ENCODE data around the gene CLDN5.

DNA sequence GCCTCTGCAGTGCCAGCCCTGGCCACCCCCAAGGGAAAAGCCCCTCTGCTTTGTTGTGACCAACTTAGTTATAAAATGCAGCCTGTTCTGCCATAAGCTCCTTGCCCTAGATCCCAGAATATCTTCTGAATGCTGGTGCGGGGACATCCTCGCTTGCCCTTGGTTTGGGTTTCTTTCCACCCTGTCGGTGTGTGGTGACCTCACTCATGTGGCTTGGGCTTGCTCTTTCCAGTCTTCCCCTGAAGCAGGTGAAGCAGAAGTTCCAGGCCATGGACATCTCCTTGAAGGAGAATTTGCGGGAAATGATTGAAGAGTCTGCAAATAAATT lies 16.7 kb downstream of the CLDN5 start:
- TF ChIP-seq, protein P1, sequence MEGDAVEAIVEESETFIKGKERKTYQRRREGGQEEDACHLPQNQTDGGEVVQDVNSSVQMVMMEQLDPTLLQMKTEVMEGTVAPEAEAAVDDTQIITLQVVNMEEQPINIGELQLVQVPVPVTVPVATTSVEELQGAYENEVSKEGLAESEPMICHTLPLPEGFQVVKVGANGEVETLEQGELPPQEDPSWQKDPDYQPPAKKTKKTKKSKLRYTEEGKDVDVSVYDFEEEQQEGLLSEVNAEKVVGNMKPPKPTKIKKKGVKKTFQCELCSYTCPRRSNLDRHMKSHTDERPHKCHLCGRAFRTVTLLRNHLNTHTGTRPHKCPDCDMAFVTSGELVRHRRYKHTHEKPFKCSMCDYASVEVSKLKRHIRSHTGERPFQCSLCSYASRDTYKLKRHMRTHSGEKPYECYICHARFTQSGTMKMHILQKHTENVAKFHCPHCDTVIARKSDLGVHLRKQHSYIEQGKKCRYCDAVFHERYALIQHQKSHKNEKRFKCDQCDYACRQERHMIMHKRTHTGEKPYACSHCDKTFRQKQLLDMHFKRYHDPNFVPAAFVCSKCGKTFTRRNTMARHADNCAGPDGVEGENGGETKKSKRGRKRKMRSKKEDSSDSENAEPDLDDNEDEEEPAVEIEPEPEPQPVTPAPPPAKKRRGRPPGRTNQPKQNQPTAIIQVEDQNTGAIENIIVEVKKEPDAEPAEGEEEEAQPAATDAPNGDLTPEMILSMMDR (conservative IDR thresholded peaks at IDR 0.05; ENCODE audit: low read length) = no peak
- no peak for TF ChIP-seq EZH2phosphoT487 (IDR thresholded peaks at IDR 0.05; ENCODE audit: borderline replicate concordance, low read depth, low read length)

All from OCI-LY7 (cell line).